H9 (cell line): ENCODE results near the gene PTOV1. TPM values are rescaled to one million over a fixed set of nuclear protein-coding genes. Genes with fewer than 3 reads are reported as not detected.

Experiments used
- DNase-seq: peaks from one replicate; pipeline ENCODE4 v3.0.0-alpha.2; 2017
- H2AFZ ChIP-seq: one replicate; pipeline ENCODE4 v1.6.1; 2013; ENCODE audit warnings: mild to moderate bottlenecking, low read length, control low read depth, moderate library complexity
- H2AK5ac ChIP-seq: 2 replicates; pipeline ENCODE4 v1.6.1; 2013; ENCODE audit warnings: low read length, control low read depth, mixed read lengths; ENCODE audit not compliant: insufficient read length
- H2BK120ac ChIP-seq: one replicate; pipeline ENCODE4 v1.6.1; 2013; ENCODE audit warnings: low read depth, mild to moderate bottlenecking, low read length, control low read depth, inconsistent platforms; ENCODE audit not compliant: poor library complexity, severe bottlenecking
- H2BK12ac ChIP-seq: 2 replicates; pipeline ENCODE4 v1.6.1; 2013; ENCODE audit warnings: low read length, control low read depth, mixed read lengths, low read depth; ENCODE audit not compliant: insufficient read length
- H2BK15ac ChIP-seq: 2 replicates; pipeline ENCODE4 v1.6.1; 2013; ENCODE audit warnings: low read depth, low read length, control low read depth
- H2BK20ac ChIP-seq: one replicate; pipeline ENCODE4 v1.6.1; 2013; ENCODE audit warnings: low read depth, mild to moderate bottlenecking, low read length, control low read depth, inconsistent platforms; ENCODE audit not compliant: poor library complexity, severe bottlenecking
- H2BK5ac ChIP-seq: 2 replicates; pipeline ENCODE4 v1.6.1; 2013; ENCODE audit warnings: low read length, control low read depth, mixed read lengths; ENCODE audit not compliant: insufficient read length
- H3K14ac ChIP-seq: 2 replicates; pipeline ENCODE4 v1.6.1; 2013; ENCODE audit warnings: low read length, control low read depth; ENCODE audit not compliant: insufficient read depth
- H3K18ac ChIP-seq: 2 replicates; pipeline ENCODE4 v1.6.1; 2013; ENCODE audit warnings: low read depth, mild to moderate bottlenecking, mixed read lengths, low read length, control low read depth; ENCODE audit not compliant: insufficient read length
- H3K23ac ChIP-seq: 2 replicates; pipeline ENCODE4 v1.6.1; 2013; ENCODE audit warnings: low read length, control low read depth, mixed read lengths, low read depth; ENCODE audit not compliant: insufficient read length
- H3K23me2 ChIP-seq: 2 replicates; pipeline ENCODE4 v1.6.1; 2013; ENCODE audit warnings: low read depth, mild to moderate bottlenecking, mixed read lengths, low read length, control low read depth; ENCODE audit not compliant: insufficient read length, poor library complexity, severe bottlenecking
- H3K27ac ChIP-seq: 2 replicates; pipeline ENCODE4 v1.5.1; 2013; ENCODE audit warnings: low read length, control low read depth, mixed read lengths, low read depth; ENCODE audit not compliant: insufficient read length
- H3K27me3 ChIP-seq: 2 replicates; pipeline ENCODE4 v1.6.1; 2013; ENCODE audit warnings: low read length, control low read depth, inconsistent platforms; ENCODE audit not compliant: insufficient read depth
- H3K4ac ChIP-seq: 2 replicates; pipeline ENCODE4 v1.6.1; 2013; ENCODE audit warnings: low read depth, mild to moderate bottlenecking, control low read depth, inconsistent platforms, low read length, moderate library complexity
- H3K4me1 ChIP-seq: 2 replicates; pipeline ENCODE4 v1.6.1; 2013; ENCODE audit warnings: low read length, control low read depth, inconsistent platforms; ENCODE audit not compliant: insufficient read depth
- H3K4me2 ChIP-seq: 2 replicates; pipeline ENCODE4 v1.6.1; 2013; ENCODE audit warnings: low read length, control low read depth, mixed read lengths; ENCODE audit not compliant: insufficient read length, insufficient read depth
- H3K56ac ChIP-seq: 2 replicates; pipeline ENCODE4 v1.6.1; 2013; ENCODE audit warnings: low read depth, mild to moderate bottlenecking, mixed read lengths, low read length, control low read depth; ENCODE audit not compliant: insufficient read length
- H3K79me1 ChIP-seq: 2 replicates; pipeline ENCODE4 v1.6.1; 2013; ENCODE audit warnings: low read depth, mild to moderate bottlenecking, moderate library complexity, low read length, control low read depth, inconsistent platforms; ENCODE audit not compliant: insufficient read depth, poor library complexity, severe bottlenecking
- H3K79me2 ChIP-seq: 2 replicates; pipeline ENCODE4 v1.6.1; 2013; ENCODE audit warnings: low read length, control low read depth, inconsistent platforms; ENCODE audit not compliant: insufficient read depth
- H3K9ac ChIP-seq: 2 replicates; pipeline ENCODE4 v1.6.1; 2013; ENCODE audit warnings: low read length, control low read depth, mixed read lengths; ENCODE audit not compliant: insufficient read length; ENCODE audit errors: extremely low read depth
- H3K9me3 ChIP-seq: one replicate; pipeline ENCODE4 v1.6.1; 2013; ENCODE audit warnings: low read depth, low read length, inconsistent platforms; ENCODE audit not compliant: control insufficient read depth
- H3T11ph ChIP-seq: one replicate; pipeline ENCODE4 v1.6.1; 2013; ENCODE audit warnings: mild to moderate bottlenecking, low read length, control low read depth, inconsistent platforms
- H4K20me1 ChIP-seq: one replicate; pipeline ENCODE4 v1.6.1; 2013; ENCODE audit not compliant: control insufficient read depth, insufficient read length, insufficient read depth
- H4K5ac ChIP-seq: 2 replicates; pipeline ENCODE4 v1.6.1; 2013; ENCODE audit warnings: low read depth, mild to moderate bottlenecking, mixed read lengths, low read length, control low read depth; ENCODE audit not compliant: insufficient read length
- H4K8ac ChIP-seq: replicated peaks from 2 replicates; pipeline ENCODE4 v1.6.1; 2013; ENCODE audit warnings: low read length, control low read depth, mixed read lengths, low read depth; ENCODE audit not compliant: insufficient read length
- H4K91ac ChIP-seq: 2 replicates; pipeline ENCODE4 v1.6.1; 2013; ENCODE audit warnings: low read depth, mild to moderate bottlenecking, moderate library complexity, mixed read lengths, low read length, control low read depth; ENCODE audit not compliant: insufficient read length
- H3K27ac Mint-ChIP-seq, 3 experiments: 2 replicates in 2 of 3; 3 replicates in 1 of 3; pipeline ENCODE4 v1.8.0; 2020 to 2021; ENCODE audit warnings: mixed read lengths in 3 of 3, mild to moderate bottlenecking in 1 of 3, moderate library complexity in 1 of 3
- H3K27me3 Mint-ChIP-seq: 2 replicates; pipeline ENCODE4 v1.8.0; 2021; ENCODE audit warnings: low read depth, mild to moderate bottlenecking, moderate library complexity, mixed read lengths
- H3K36me3 Mint-ChIP-seq, 3 experiments: 2 replicates in 2 of 3; 3 replicates in 1 of 3; pipeline ENCODE4 v1.8.0; 2020 to 2021; ENCODE audit warnings: low read depth in 3 of 3, mixed read lengths in 3 of 3; ENCODE audit not compliant: insufficient read depth in 1 of 3
- H3K4me1 Mint-ChIP-seq, 2 experiments: 2 replicates each; pipeline ENCODE4 v1.8.0; 2020; ENCODE audit warnings: mixed read lengths in 2 of 2
- H3K4me3 Mint-ChIP-seq, 2 experiments: 2 replicates in 1 of 2; 3 replicates in 1 of 2; pipeline ENCODE4 v1.8.0; 2020 to 2021; ENCODE audit warnings: mild to moderate bottlenecking in 2 of 2, mixed read lengths in 2 of 2, moderate library complexity in 1 of 2
- H3K9me3 Mint-ChIP-seq, 2 experiments: 2 replicates in 1 of 2; 3 replicates in 1 of 2; pipeline ENCODE4 v1.8.0; 2020; ENCODE audit warnings: mild to moderate bottlenecking in 2 of 2, mixed read lengths in 2 of 2, moderate library complexity in 1 of 2
- CTCF ChIP-seq: fragments of 200-600 bp; sonication (generic); conservative IDR thresholded peaks from 3 replicates; pipeline ENCODE4 v1.8.0; 2021; ENCODE audit warnings: antibody characterized with exemption, mild to moderate bottlenecking
- WGBS: extraction: QIAGEN DNeasy Blood & Tissue Kit; methylation state at CpG from one replicate; pipeline ENCODE4 v1.1.7; 2013; ENCODE audit warnings: missing lambda C conversion rate, low lambda C conversion rate, mixed read lengths; ENCODE audit not compliant: insufficient read length; ENCODE audit errors: extremely low coverage; 5-methylcytosine and 5-hydroxymethylcytosine counted together
- total RNA-seq: library from RNA; stranded (reverse); gene quantifications from 2 replicates; pipeline ENCODE4 v1.2.1, GENCODE V29; 2021

Gene PTOV1
- total RNA-seq, 1 experiment from 2014 or later = 309 TPM

GRCh38 chr19:49807058-49807903, 43.7 kb upstream of the PTOV1 start:
- no peak overlapping the region for H2BK120ac ChIP-seq
- H3K27me3 ChIP-seq = no peaks in the 10 kb centered on the region
- H2AFZ ChIP-seq = no peak overlapping the region
- H3K56ac ChIP-seq = no peak overlapping the region
- peaks cover 8% of the 10 kb centered on the region for H3K23me2 ChIP-seq
- H3K4me2 ChIP-seq = no peak overlapping the region
- no peaks in the 10 kb centered on the region for H3K79me2 ChIP-seq
- no peak overlapping the region for H3K18ac ChIP-seq
- H2BK20ac ChIP-seq = no peak overlapping the region
- no peak overlapping the region for H4K91ac ChIP-seq
- H3K9ac ChIP-seq = no peak overlapping the region
- no peak overlapping the region for H2BK12ac ChIP-seq
- H3K36me3 Mint-ChIP-seq = peaks cover 22 to 40% (median 39%) of the 10 kb centered on the region in 3 experiments; a peak in 6 of 7 replicates
- peaks cover 7% of the 10 kb centered on the region for H3K27me3 Mint-ChIP-seq
- H3K9me3 Mint-ChIP-seq = no peaks in the 10 kb centered on the region; a peak in 2 of 5 replicates
- no peak overlapping the region for H4K5ac ChIP-seq
- no peaks in the 10 kb centered on the region for H3K79me1 ChIP-seq
- peak overlapping the region in 1 of 3 experiments; percentile 77; a peak in 1 of 7 replicates for H3K27ac Mint-ChIP-seq
- H2AK5ac ChIP-seq = no peak overlapping the region
- no peak for DNase-seq
- no peak overlapping the region for H3K4ac ChIP-seq
- H2BK15ac ChIP-seq = no peak overlapping the region
- H3K14ac ChIP-seq = no peak overlapping the region
- H4K20me1 ChIP-seq = no peaks in the 10 kb centered on the region
- WGBS = no CpG with 5 or more reads among the region's 18 CpGs
- no peak overlapping the region for H3K27ac ChIP-seq
- no peak overlapping the region for H3K23ac ChIP-seq
- peaks cover 15 to 38% of the 10 kb centered on the region in 2 experiments for H3K4me1 Mint-ChIP-seq
- no peak overlapping the region for H3T11ph ChIP-seq
- H4K8ac ChIP-seq = no peak overlapping the region
- H2BK5ac ChIP-seq = no peak overlapping the region
- H3K4me1 ChIP-seq = no peaks in the 10 kb centered on the region; the same call in 1 of the 2 replicates
- H3K9me3 ChIP-seq = no peaks in the 10 kb centered on the region
- H3K4me3 Mint-ChIP-seq = no peak overlapping the region
- TF ChIP-seq CTCF = no peak
